OCI-LY3 (cell line): ENCODE measurements around the gene ZDBF2.
"Not testable (repeated sequence)": the region's sequence is repeated elsewhere in the genome, so short reads cannot be mapped to it uniquely, and the experiment has no call there.

Experiments
- H2AFZ ChIP-seq: fragments of 200-600, 300-600 bp; shearing (Covaris generic); 2 replicates; pipeline ENCODE4 v1.6.0; 2014; ENCODE audit warnings: antibody characterized with exemption, low read depth, low read length
- H3K27ac ChIP-seq: fragments of 200-600, 300-600 bp; sonication (generic); 2 replicates; pipeline ENCODE4 v1.5.1; 2014; ENCODE audit warnings: mild to moderate bottlenecking, low read length, moderate library complexity, mixed read lengths
- H3K27me3 ChIP-seq: fragments of 200-600, 300-600 bp; sonication (generic); 2 replicates; pipeline ENCODE4 v1.6.1; 2014; ENCODE audit warnings: low read depth, low read length, mixed read lengths
- H3K36me3 ChIP-seq: fragments of 200-600, 300-600 bp; sonication (generic); replicated peaks from 2 replicates; pipeline ENCODE3; 2014; ENCODE audit warnings: low read depth, low read length, mixed read lengths
- H3K4me1 ChIP-seq: fragments of 300-600, 200-600 bp; sonication (generic); 2 replicates; pipeline ENCODE4 v1.6.1; 2014; ENCODE audit warnings: low read length, mixed read lengths
- H3K4me2 ChIP-seq: fragments of 200-600, 300-600 bp; sonication (generic); 2 replicates; pipeline ENCODE4 v1.6.1; 2014; ENCODE audit warnings: low read length, mixed read lengths
- H3K4me3 ChIP-seq: fragments of 300-600, 200-600 bp; sonication (generic); 2 replicates; pipeline ENCODE4 v1.5.1; 2014; ENCODE audit warnings: antibody characterized with exemption, mild to moderate bottlenecking, low read length, moderate library complexity
- H3K79me2 ChIP-seq: fragments of 300-600, 200-600 bp; shearing (Covaris generic); 2 replicates; pipeline ENCODE4 v1.6.1; 2014; ENCODE audit warnings: mild to moderate bottlenecking, low read length, mixed read lengths
- H3K9ac ChIP-seq: fragments of 300-600, 200-600 bp; shearing (Covaris generic); 2 replicates; pipeline ENCODE4 v1.6.0; 2014; ENCODE audit warnings: mild to moderate bottlenecking, low read length, moderate library complexity
- H3K9me3 ChIP-seq: fragments of 200-600, 300-600 bp; shearing (Covaris generic); 2 replicates; pipeline ENCODE4 v1.6.1; 2014; ENCODE audit warnings: low read length, mixed read lengths; ENCODE audit not compliant: insufficient read depth
- H4K20me1 ChIP-seq: fragments of 200-600, 300-600 bp; sonication (generic); 2 replicates; pipeline ENCODE4 v1.6.1; 2016; ENCODE audit warnings: low read length, mixed read lengths; ENCODE audit not compliant: insufficient read depth
- CTCF ChIP-seq: fragments of 200-600, 300-600 bp; sonication (generic); IDR thresholded peaks from 2 replicates; pipeline ENCODE4 v1.5.1; 2014; ENCODE audit warnings: antibody characterized with exemption, low read length, low read depth
- EZH2phosphoT487 ChIP-seq: fragments of 200-600 bp; shearing (Covaris generic); IDR thresholded peaks from 2 replicates; pipeline ENCODE4 v1.6.1; 2018; ENCODE audit warnings: antibody characterized with exemption, mixed run types, low read depth

The ZDBF2 gene

GRCh38 chr2:206257350-206257749 is 17.1 kb upstream of the ZDBF2 start:
- Histone ChIP-seq H3K9me3 (no peaks in the 10 kb centered on the region), H3K4me3 (no peak overlapping the region), H3K27ac (no peak overlapping the region), H3K4me2 (no peak overlapping the region), H3K27me3 (0 out of 2 replicates have a peak, but pooled peaks cover 6% of the 10 kb centered on the region), H3K79me2 (no peaks in the 10 kb centered on the region), H2AFZ (no peak overlapping the region), H3K36me3 (no peaks in the 10 kb centered on the region), H3K9ac (no peak overlapping the region), H4K20me1 (no peaks in the 10 kb centered on the region), H3K4me1 (peaks cover 5% of the 10 kb centered on the region; the same call in 1 of the 2 replicates)
- TF ChIP-seq CTCF (no peak), EZH2phosphoT487 (no peak)

- Histone ChIP-seq H3K9ac (no peak overlapping the region), H3K27ac (no peak overlapping the region), H2AFZ (no peak overlapping the region), H3K79me2 (no peaks in the 10 kb centered on the region), H3K4me2 (no peak overlapping the region), H3K27me3 (0 out of 2 replicates have a peak, but pooled peaks cover 6% of the 10 kb centered on the region), H3K36me3 (no peaks in the 10 kb centered on the region), H3K9me3 (no peaks in the 10 kb centered on the region), H3K4me1 (peaks cover 5% of the 10 kb centered on the region; the same call in 1 of the 2 replicates), H4K20me1 (no peaks in the 10 kb centered on the region), H3K4me3 (no peak overlapping the region)
- no peak for TF ChIP-seq EZH2phosphoT487
- TF ChIP-seq CTCF, result no peak
Observed at GRCh38 chr2:206257861-206258260, 16.6 kb upstream of the ZDBF2 start.

GRCh38 chr2:206258615-206259014 is 15.8 kb upstream of the ZDBF2 start:
- not testable (repeated sequence) for H2AFZ ChIP-seq, H3K4me2 ChIP-seq, H3K4me1 ChIP-seq, H3K79me2 ChIP-seq, H3K4me3 ChIP-seq, H4K20me1 ChIP-seq, H3K9ac ChIP-seq, H3K27ac ChIP-seq, H3K36me3 ChIP-seq, H3K9me3 ChIP-seq
- 0 out of 2 replicates have a peak, but pooled peaks cover 11% of the 10 kb centered on the region for H3K27me3 ChIP-seq

- TF ChIP-seq EZH2phosphoT487 (no peak), CTCF (no peak)
- Histone ChIP-seq H3K4me1 (peaks cover 5% of the 10 kb centered on the region; the same call in 1 of the 2 replicates), H3K4me2 (peak overlapping the region; percentile 81), H2AFZ (peak overlapping the region; percentile 78; the same call in 1 of the 2 replicates), H3K79me2 (no peaks in the 10 kb centered on the region), H3K27me3 (0 out of 2 replicates have a peak, but pooled peaks cover 11% of the 10 kb centered on the region), H4K20me1 (no peaks in the 10 kb centered on the region), H3K27ac (no peak overlapping the region), H3K4me3 (peak overlapping the region; percentile 62), H3K9ac (peak overlapping the region; percentile 26; the same call in 1 of the 2 replicates), H3K36me3 (no peaks in the 10 kb centered on the region), H3K9me3 (no peaks in the 10 kb centered on the region)
Observed at GRCh38 chr2:206259376-206260187, 14.9 kb upstream of the ZDBF2 start.
